OCI-LY1 (cell line): ENCODE measurements around the gene EMP3.

ENCODE experiments used
- CTCF ChIP-seq: fragments of 200-600 bp; sonication (generic), shearing (Covaris generic); IDR thresholded peaks from 2 replicates; pipeline ENCODE4 v1.5.1; 2017; ENCODE audit warnings: mild to moderate bottlenecking, antibody characterized with exemption, low read length, moderate library complexity, mixed read lengths
- EZH2 ChIP-seq: fragments of 200-600 bp; sonication (generic), shearing (Covaris generic); IDR thresholded peaks from 2 replicates; pipeline ENCODE4 v1.8.0; 2017; ENCODE audit warnings: borderline replicate concordance, mixed run types, mild to moderate bottlenecking, antibody characterized with exemption, low read length, moderate library complexity, mixed read lengths

DNA sequence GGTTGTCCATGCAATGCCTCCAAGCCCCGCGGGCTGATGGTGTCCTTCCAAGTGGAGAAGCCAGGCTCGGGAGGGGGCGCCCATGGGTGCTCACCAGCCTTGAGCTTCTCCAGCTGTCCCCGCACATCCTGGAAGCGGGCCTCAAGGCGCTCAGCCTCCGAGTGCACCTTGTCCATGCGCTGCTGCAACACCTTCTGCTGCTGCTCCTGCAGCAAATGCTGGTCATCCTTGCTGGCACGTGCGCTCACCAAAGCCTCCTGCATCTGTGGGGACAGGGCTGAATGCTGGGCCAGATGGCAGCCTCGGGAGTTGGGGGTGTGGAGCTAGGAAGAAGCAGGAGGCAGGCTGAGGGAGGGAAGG lies 22.8 kb upstream of the EMP3 start:
- TF ChIP-seq CTCF (no peak), EZH2 (no peak)
